ENCODE data around the gene UXS1.
"Not testable (repeated sequence)": the region's sequence is repeated elsewhere in the genome, so short reads cannot be mapped to it uniquely, and the experiment has no call there.

UXS1 gene

DNA sequence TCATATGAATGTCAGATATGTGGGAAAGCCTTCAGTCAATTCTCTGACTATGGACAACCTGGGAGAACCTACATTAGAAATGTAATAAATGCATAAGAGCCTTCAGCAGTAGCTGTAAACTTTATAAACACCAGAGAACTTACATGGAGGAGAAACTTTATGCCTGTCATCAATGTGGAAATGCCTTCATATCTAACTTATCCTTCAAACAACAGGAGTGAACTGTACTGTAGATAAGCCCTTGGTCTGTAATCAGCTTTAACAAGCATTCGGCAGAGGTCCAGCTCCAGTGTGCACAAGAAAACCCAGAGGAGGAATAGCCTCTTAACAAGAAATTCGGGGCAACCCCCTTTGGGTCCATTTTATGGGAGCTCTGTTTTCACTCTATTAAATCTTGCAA is 14.8 kb upstream of the UXS1 start:
- TF ChIP-seq, protein P1, sequence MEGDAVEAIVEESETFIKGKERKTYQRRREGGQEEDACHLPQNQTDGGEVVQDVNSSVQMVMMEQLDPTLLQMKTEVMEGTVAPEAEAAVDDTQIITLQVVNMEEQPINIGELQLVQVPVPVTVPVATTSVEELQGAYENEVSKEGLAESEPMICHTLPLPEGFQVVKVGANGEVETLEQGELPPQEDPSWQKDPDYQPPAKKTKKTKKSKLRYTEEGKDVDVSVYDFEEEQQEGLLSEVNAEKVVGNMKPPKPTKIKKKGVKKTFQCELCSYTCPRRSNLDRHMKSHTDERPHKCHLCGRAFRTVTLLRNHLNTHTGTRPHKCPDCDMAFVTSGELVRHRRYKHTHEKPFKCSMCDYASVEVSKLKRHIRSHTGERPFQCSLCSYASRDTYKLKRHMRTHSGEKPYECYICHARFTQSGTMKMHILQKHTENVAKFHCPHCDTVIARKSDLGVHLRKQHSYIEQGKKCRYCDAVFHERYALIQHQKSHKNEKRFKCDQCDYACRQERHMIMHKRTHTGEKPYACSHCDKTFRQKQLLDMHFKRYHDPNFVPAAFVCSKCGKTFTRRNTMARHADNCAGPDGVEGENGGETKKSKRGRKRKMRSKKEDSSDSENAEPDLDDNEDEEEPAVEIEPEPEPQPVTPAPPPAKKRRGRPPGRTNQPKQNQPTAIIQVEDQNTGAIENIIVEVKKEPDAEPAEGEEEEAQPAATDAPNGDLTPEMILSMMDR (IDR thresholded peaks at IDR 0.05; ENCODE audit: borderline replicate concordance, insufficient read depth, low read depth, low read length) = no peak
- H3K4me3 ChIP-seq (ENCODE audit: low read depth, low read length) = no peak overlapping the region

DNA sequence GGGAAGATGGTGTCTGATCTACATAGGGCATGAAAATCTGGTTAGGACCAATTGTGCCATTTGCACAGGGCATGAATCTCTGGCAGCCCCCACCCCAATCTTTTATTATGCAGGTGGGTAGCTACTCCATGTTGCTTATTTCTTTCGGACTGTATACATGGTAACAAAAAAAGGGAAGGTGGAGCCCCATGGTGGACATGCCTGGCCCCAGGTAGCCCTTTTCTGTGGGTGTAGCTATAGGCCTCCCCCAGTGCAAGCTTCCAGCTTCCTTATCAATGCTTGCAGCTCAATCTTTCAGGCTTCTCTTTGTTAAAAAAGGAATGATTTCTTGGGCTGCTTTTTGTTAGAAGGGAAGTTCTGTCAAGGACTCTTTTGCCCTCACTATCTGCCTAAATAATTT is 14.3 kb upstream of the UXS1 start:
- no peak overlapping the region for H3K4me3 ChIP-seq (ENCODE audit: low read depth, low read length)
- TF ChIP-seq, protein P1 (IDR thresholded peaks at IDR 0.05; ENCODE audit: borderline replicate concordance, insufficient read depth, low read depth, low read length) = no peak

DNA sequence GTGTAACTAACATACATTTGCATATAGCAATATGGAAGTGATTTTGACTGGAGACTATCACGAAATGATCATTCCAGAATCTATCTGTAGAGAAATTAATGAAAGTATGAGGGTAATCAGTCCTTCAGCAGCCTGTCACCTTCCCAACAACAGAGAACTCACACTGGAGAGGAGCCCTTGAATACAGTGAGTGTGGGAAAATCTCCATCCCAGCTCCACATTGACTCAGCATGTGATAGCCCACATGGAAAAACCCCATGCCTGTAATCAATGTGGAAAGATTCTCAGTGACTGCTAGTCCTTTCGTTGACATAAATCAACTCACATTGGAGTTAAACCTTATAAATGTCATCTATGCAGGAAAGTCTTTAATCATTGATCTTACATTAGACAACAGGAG is 13.1 kb upstream of the UXS1 start:
- TF ChIP-seq, protein P1 (IDR thresholded peaks at IDR 0.05; ENCODE audit: borderline replicate concordance, insufficient read depth, low read depth, low read length) = no peak
- H3K4me3 ChIP-seq (ENCODE audit: low read depth, low read length) = no peak overlapping the region

DNA sequence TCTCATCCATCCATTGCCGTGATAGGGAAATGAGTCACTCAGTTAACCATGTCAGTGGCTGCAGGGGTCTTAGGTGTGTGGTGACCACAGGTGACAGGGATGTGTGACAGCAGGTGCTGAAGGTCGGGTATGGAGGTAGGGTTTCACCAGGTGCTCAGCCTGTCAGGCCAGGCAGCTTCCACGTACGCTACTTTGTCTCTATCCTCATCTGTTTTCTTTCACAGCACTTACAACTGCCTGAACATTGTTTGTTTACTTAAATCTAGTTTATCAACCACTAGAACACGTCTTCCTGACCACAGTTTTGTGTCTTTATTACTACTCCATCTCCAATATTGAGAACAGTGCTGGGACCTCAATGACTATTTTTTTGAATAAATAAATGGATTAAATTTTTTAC is 11.4 kb upstream of the UXS1 start:
- no peak overlapping the region for H3K4me3 ChIP-seq (ENCODE audit: low read depth, low read length)
- TF ChIP-seq, protein P1 (IDR thresholded peaks at IDR 0.05; ENCODE audit: borderline replicate concordance, insufficient read depth, low read depth, low read length) = no peak

DNA sequence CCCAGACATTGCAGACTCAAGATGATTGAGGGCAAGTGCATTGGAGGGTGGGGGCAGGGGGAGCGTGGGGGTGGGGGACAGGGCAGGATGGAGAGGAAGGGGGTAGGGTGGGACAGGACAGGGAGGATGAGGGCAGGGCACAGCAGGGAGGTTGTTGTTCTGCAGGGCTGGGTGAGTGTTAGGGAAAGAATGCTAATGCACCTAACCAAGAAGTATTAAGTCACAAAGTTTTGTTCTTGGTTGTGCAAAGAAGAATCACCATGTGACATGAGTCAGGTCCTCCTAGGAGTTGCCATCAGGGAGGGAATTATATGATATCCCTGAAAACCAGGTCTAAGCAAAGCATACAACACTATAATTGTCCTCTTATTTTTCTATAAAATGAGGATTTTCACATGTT is 10.4 kb upstream of the UXS1 start:
- H3K4me3 ChIP-seq (ENCODE audit: low read depth, low read length) = not testable (repeated sequence)

DNA sequence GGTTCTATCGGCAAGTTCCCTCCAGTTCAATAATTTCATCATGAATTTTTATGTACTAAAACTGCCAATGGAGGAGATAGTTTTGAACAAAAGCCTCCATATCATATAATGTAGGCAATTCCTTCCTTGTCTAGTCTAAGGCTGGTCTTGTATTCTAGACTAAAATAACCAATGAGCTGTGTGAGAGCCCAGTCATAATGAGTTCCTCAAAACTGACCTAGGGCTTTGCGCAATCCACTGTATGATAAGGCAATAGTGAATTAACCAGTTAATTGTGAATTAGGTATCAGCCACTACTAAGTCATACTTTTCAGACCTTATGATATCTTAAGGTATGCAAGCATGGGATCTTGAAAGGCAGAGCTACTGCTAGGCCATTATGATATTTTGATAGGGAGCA is 7.6 kb upstream of the UXS1 start:
- TF ChIP-seq, protein P1 (IDR thresholded peaks at IDR 0.05; ENCODE audit: borderline replicate concordance, insufficient read depth, low read depth, low read length) = no peak
- no peak overlapping the region for H3K4me3 ChIP-seq (ENCODE audit: low read depth, low read length)

DNA sequence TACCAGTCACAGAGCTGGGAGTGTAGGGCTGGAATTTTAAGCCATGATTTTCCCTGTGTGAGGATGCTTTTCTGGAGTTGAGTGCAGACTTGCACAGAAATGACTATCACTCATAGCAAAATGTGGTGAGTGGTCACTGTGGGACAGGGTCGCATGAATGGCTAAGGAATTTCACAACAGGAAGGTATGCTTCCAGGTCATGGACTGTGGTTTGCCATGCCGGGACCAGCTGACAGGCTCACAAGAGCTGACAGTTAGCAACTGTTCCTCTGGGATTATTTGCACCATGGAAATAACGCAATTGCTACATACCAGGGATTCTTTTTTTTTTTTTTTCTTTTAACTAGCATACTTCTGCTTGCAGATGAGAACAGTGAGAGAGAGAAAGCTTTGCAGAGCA is 3.8 kb upstream of the UXS1 start:
- H3K4me3 ChIP-seq (ENCODE audit: low read depth, low read length) = no peak overlapping the region
- TF ChIP-seq, protein P1 (IDR thresholded peaks at IDR 0.05; ENCODE audit: borderline replicate concordance, insufficient read depth, low read depth, low read length) = no peak

DNA sequence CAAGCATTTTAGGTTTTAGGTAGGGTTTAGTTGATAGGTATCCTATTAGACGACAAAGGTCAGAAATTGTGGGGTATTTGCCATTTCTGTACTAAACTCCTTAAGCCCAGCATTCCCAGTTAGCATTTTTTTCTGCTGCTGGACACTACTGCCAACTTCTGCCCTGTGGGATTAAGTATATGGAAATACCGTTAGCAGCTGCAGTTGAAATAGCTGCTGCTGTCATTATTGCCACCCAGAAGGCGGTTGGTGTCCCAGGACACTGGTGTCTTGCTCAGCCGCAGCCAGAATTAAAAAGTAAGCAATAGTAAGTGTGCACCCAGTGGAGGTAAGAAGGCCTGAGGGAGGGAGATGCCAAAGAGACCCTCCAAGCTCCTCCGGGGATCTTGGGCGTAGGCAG is 1.9 kb upstream of the UXS1 start:
- H3K4me3 ChIP-seq (ENCODE audit: low read depth, low read length) = no peak overlapping the region
- TF ChIP-seq, protein P1 (IDR thresholded peaks at IDR 0.05; ENCODE audit: borderline replicate concordance, insufficient read depth, low read depth, low read length) = no peak

All from GM12875 (cell line).